ENCODE measurements around the gene CD151.

Gene CD151

DNA sequence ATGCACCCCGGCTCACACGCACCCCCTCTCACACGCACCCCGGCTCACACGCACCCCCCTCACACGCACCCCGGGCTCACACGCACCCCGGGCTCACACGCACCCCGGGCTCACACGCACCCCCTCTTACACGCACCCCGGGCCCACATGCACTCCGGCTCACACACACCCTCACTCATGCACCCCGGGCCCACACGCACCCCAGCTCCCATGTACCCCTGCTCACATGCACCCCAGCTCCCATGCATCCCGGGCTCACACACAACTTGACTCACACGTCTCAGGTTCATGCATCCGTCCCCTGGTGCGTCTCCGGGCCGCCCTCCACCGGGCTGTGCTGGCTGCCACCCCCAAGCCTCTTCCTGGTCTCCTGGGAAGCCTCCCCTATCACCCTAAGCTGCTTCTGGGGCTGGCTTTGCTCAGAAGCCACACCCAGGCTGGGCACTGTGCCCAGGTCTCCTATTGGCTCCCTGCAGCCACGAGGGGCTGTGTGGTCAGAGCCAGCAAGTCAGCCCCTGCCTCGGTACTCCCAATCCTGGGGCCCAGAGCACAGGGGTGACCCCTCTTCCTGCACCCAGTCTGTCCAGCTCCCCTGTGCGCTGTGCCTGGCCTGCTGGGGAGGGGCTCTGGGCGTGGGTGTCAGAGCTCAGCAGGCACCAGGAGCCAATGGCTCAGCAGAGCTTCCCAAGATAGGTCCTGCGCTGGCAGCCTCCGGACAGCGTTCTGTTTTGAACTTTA is 26.8 kb downstream of the CD151 start:
- Histone ChIP-seq H3K27me3 (ENCODE audit: control insufficient read depth, insufficient read depth, low read length, poor library complexity, severe bottlenecking) (no peaks in the 10 kb centered on the region), H3K4me1 (ENCODE audit: control insufficient read depth, insufficient read depth, low read length) (peaks cover 50% of the 10 kb centered on the region), H3K36me3 (ENCODE audit: control insufficient read depth, insufficient read depth, low read length) (no peaks in the 10 kb centered on the region), H3K4me3 (ENCODE audit: insufficient read depth, low read depth, low read length) (no peak overlapping the region), H3K27ac (ENCODE audit: insufficient read depth, low read depth, low read length, poor library complexity, severe bottlenecking) (no peak overlapping the region), H3K9me3 (ENCODE audit: control insufficient read depth, low read length) (no peaks in the 10 kb centered on the region)
- 90% methylated on average over 26 of the region's 31 CpGs for WGBS, 2 experiments

DNA sequence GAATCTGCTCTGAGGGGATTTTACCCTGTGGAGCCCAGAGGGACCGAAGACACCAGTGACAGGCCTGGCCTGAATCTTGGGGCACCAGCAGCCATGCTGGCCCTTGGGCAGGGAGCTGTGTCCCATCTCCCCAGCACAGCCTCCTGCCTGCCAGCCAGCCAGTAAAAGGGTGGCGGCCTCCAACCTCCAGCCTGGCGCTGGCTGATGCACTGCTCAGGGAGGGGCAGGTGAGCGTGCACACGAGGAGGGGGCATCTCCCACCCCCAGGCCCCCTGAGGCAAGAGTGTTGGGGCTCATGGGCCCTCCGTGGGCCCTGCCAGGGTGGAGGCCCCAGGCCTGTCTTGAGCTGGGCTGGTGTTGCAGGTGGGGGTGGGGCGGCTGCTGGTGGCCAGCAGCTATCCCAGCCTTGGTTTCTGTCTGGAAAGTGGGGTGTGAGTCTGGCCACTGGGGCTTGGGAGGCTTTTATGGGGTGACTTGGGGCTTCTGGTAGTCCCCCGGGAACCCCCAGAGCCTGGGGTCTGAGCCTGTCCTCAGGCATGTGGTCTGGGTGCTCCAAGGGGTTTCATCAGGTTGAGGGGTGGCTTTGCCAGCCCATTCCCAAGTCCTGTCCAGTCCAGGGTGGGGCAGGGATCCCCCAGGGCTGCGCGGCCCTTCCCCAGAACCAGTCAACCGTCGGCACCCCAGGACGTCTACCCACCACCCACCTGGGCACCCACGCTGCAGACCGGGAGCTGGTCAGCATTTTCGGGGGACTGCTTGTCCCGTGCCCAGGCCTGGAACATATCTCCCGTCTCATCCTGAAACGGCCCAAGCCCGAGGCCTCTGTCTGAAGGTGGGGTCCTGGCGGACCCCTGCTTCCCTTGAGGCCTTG is 27.7 kb downstream of the CD151 start:
- H3K4me3 ChIP-seq (ENCODE audit: insufficient read depth, low read depth, low read length) = no peak overlapping the region
- 89 to 90% methylated on average over 21 of the region's 21 CpGs for WGBS, 2 experiments
- H3K27ac ChIP-seq (ENCODE audit: insufficient read depth, low read depth, low read length, poor library complexity, severe bottlenecking) = no peak overlapping the region
- H3K9me3 ChIP-seq (ENCODE audit: control insufficient read depth, low read length) = no peaks in the 10 kb centered on the region
- no peaks in the 10 kb centered on the region for H3K27me3 ChIP-seq (ENCODE audit: control insufficient read depth, insufficient read depth, low read length, poor library complexity, severe bottlenecking)
- H3K36me3 ChIP-seq (ENCODE audit: control insufficient read depth, insufficient read depth, low read length) = no peaks in the 10 kb centered on the region
- peaks cover 44% of the 10 kb centered on the region for H3K4me1 ChIP-seq (ENCODE audit: control insufficient read depth, insufficient read depth, low read length)

DNA sequence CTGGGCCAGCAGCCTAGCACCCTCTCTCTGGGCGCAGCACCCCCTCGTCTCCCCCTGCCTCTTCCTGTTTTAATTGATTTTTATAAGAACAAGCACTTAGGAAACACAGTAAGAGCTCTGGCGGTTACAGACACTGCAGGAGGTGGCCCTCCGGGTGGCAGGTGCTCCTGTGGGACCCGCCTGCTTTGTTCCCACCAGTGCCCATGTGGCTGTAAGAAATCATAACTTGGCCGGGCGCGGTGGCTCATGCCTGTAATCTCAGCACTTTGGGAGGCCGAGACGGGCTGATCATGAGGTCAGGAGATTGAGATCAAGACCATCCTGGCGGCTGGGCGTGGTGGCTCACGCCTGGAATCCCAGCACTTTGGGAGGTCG is 28.3 kb downstream of the CD151 start:
- WGBS, 2 experiments = 93 to 96% methylated on average over 14 of the region's 14 CpGs
- H3K27me3 ChIP-seq (ENCODE audit: control insufficient read depth, insufficient read depth, low read length, poor library complexity, severe bottlenecking) = no peaks in the 10 kb centered on the region
- H3K27ac ChIP-seq (ENCODE audit: insufficient read depth, low read depth, low read length, poor library complexity, severe bottlenecking) = no peak overlapping the region
- peaks cover 43% of the 10 kb centered on the region for H3K4me1 ChIP-seq (ENCODE audit: control insufficient read depth, insufficient read depth, low read length)
- H3K9me3 ChIP-seq (ENCODE audit: control insufficient read depth, low read length) = no peaks in the 10 kb centered on the region
- no peaks in the 10 kb centered on the region for H3K36me3 ChIP-seq (ENCODE audit: control insufficient read depth, insufficient read depth, low read length)
- H3K4me3 ChIP-seq (ENCODE audit: insufficient read depth, low read depth, low read length) = no peak overlapping the region

DNA sequence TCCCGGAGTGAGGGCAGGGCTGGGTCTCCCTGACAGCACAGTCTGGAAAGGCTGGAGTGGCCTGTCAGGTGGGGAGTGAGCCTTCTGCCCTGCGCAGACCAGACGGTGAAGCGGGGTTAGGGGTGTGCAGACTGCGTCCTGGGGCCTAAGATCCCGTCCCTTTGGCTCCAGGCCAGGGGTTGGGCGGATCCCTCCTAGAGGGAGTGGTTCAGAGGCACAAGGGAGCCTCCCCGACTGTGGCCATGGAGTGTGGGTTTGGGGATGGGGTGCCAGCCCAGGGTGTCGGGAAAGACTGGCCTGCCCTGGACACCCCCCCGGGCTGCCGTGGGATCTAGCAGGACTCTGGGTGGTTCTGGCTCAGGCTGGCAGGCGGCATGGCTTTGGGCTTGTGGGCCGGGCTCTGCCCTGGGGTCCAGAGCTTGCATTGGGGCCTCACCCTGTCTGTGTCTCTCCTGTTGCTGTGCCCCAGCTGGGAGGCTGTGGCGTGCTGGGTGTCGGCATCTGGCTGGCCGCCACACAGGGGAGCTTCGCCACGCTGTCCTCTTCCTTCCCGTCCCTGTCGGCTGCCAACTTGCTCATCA is 29.4 kb downstream of the CD151 start:
- no peak overlapping the region for H3K4me3 ChIP-seq (ENCODE audit: insufficient read depth, low read depth, low read length)
- 69 to 70% methylated on average over 20 of the region's 20 CpGs for WGBS, 2 experiments
- H3K36me3 ChIP-seq (ENCODE audit: control insufficient read depth, insufficient read depth, low read length) = no peaks in the 10 kb centered on the region
- H3K4me1 ChIP-seq (ENCODE audit: control insufficient read depth, insufficient read depth, low read length) = peaks cover 35% of the 10 kb centered on the region
- H3K27me3 ChIP-seq (ENCODE audit: control insufficient read depth, insufficient read depth, low read length, poor library complexity, severe bottlenecking) = no peaks in the 10 kb centered on the region
- H3K27ac ChIP-seq (ENCODE audit: insufficient read depth, low read depth, low read length, poor library complexity, severe bottlenecking) = no peak overlapping the region
- no peaks in the 10 kb centered on the region for H3K9me3 ChIP-seq (ENCODE audit: control insufficient read depth, low read length)

DNA sequence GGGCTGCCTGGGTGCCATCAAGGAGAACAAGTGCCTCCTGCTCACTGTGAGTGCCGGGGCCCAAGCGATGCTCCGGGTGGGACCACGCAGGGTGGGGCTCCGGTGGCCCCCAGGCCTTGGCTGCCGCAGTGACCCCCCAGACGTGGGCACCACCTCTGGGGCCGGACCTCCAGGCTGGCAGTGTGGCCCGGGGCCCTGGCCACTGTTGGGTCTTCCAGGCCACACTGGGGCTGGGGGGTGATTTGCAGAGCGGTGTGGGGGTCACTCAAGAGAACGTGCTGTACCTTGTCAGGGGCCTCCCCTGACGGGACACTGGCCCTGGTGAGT is 29.9 kb downstream of the CD151 start:
- 73 to 79% methylated on average over 12 of the region's 12 CpGs for WGBS, 2 experiments
- no peaks in the 10 kb centered on the region for H3K9me3 ChIP-seq (ENCODE audit: control insufficient read depth, low read length)
- no peak overlapping the region for H3K27ac ChIP-seq (ENCODE audit: insufficient read depth, low read depth, low read length, poor library complexity, severe bottlenecking)
- no peaks in the 10 kb centered on the region for H3K36me3 ChIP-seq (ENCODE audit: control insufficient read depth, insufficient read depth, low read length)
- H3K4me3 ChIP-seq (ENCODE audit: insufficient read depth, low read depth, low read length) = no peak overlapping the region
- peaks cover 35% of the 10 kb centered on the region for H3K4me1 ChIP-seq (ENCODE audit: control insufficient read depth, insufficient read depth, low read length)
- H3K27me3 ChIP-seq (ENCODE audit: control insufficient read depth, insufficient read depth, low read length, poor library complexity, severe bottlenecking) = no peaks in the 10 kb centered on the region

DNA sequence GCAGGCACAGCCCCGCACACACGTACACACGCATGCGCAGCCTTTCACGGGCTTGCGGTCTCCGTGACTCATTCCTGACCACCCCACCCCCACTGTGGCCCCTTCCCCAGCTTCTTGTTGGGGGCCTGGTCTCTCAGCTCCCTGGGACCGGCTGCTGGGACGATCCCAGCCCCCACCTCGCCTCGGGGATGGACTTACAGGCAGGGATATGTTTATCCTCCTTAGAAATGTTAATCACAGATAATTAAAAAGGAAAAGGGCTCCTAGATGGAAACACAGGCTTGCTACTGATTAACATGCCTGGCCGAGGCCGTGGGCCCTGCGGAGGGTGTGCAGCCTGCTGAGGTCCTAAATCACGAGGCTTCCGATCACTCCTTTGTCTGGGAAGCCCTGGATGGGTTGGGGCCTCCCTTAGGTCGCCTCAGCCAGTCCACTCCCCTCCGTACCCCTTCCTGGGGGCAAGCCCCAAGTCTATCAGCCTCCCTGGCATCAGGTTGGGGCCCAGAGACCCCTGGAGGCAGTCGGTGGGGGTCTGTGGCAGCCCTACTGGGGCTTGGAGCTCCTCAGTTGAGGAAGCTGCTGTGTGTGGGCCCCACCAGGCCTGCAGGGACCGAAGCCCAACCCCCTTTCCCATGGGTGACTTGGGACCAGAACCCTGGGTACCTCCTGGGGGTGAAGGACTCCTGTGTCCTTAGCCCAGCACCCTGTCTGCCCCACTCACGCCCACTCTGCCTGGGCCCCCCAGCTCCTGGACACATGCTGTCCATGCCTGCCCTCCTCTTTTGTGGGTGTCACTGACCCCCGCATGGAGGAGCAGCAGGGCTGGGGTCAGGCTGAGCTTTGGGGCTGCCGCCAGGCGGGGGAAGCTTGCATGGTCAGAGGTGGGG is 30.5 kb downstream of the CD151 start:
- Histone ChIP-seq H3K36me3 (ENCODE audit: control insufficient read depth, insufficient read depth, low read length) (no peaks in the 10 kb centered on the region), H3K9me3 (ENCODE audit: control insufficient read depth, low read length) (no peaks in the 10 kb centered on the region), H3K4me1 (ENCODE audit: control insufficient read depth, insufficient read depth, low read length) (peaks cover 35% of the 10 kb centered on the region), H3K27me3 (ENCODE audit: control insufficient read depth, insufficient read depth, low read length, poor library complexity, severe bottlenecking) (no peaks in the 10 kb centered on the region), H3K4me3 (ENCODE audit: insufficient read depth, low read depth, low read length) (no peak overlapping the region), H3K27ac (ENCODE audit: insufficient read depth, low read depth, low read length, poor library complexity, severe bottlenecking) (no peak overlapping the region)
- 49 to 55% methylated on average over 23 to 24 of the region's 24 CpGs for WGBS, 2 experiments

DNA sequence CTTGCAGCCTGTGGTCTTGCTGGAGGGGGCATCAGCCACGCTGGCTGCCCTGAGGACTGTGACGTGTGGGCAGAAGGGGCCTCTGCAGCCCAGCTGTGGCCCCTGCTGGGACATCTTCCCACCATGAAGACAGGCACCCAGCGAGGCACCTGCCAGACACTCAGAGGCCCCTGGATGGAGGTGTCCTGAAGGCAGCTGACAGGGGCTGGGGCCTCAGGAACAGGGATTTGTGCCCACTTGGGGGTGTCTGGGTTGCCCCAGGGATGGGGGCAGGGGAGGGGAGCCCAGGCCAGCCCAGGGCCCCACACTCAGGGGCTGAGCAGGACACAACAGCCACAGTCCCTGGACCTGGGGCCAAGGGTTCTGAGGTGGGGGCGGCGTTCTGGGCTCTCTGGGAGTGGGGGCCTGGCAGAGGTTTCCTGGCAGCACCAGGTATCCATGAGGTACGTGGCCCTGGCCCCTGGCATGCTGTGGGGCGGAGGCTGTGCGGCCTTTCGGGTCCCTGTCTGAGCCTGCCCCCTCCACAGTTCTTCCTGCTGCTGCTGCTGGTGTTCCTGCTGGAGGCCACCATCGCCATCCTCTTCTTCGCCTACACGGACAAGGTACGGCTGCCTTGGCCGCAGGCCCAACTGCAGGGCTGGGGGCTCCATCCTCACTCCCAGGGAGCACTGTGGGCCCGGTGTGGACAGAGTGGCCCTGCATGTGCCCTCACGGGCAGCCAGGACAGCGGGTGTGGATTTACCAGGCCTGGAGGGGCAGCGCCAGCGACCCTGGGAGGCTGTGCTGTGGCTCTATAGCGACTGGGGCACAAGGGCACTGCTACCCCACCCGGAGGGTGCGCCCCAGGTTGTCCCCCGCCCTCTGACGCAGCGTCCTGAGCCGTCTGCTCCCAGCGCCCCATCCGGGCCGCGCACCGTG is 31.4 kb downstream of the CD151 start:
- Histone ChIP-seq H3K27me3 (ENCODE audit: control insufficient read depth, insufficient read depth, low read length, poor library complexity, severe bottlenecking) (no peaks in the 10 kb centered on the region), H3K27ac (ENCODE audit: insufficient read depth, low read depth, low read length, poor library complexity, severe bottlenecking) (no peak overlapping the region), H3K9me3 (ENCODE audit: control insufficient read depth, low read length) (no peaks in the 10 kb centered on the region), H3K4me1 (ENCODE audit: control insufficient read depth, insufficient read depth, low read length) (peaks cover 35% of the 10 kb centered on the region), H3K4me3 (ENCODE audit: insufficient read depth, low read depth, low read length) (no peak overlapping the region), H3K36me3 (ENCODE audit: control insufficient read depth, insufficient read depth, low read length) (no peaks in the 10 kb centered on the region)
- 93 to 95% methylated on average over 31 of the region's 31 CpGs for WGBS, 2 experiments

DNA sequence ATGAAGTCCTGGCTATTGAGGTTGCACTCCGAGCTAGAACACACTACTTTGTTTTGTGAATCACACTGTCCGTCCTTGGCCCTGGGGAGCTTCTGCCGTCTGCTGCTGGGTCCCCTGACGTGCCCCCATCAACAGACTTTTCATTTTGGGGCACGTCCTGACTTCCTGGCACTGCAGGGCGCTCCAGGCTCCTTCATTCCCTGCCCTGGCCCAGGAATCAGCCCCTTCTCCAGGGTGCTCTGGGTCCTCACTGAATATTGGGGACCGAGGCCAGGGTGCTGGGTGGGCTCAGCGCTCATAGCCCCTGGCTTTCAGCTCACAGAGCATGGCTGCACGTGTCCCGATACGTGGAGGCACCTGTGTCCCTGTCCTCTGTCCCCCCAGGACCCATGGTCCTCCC is 32.1 kb downstream of the CD151 start:
- Histone ChIP-seq H3K9me3 (ENCODE audit: control insufficient read depth, low read length) (no peaks in the 10 kb centered on the region), H3K4me3 (ENCODE audit: insufficient read depth, low read depth, low read length) (no peak overlapping the region), H3K27ac (ENCODE audit: insufficient read depth, low read depth, low read length, poor library complexity, severe bottlenecking) (no peak overlapping the region), H3K4me1 (ENCODE audit: control insufficient read depth, insufficient read depth, low read length) (peaks cover 32% of the 10 kb centered on the region), H3K27me3 (ENCODE audit: control insufficient read depth, insufficient read depth, low read length, poor library complexity, severe bottlenecking) (no peaks in the 10 kb centered on the region), H3K36me3 (ENCODE audit: control insufficient read depth, insufficient read depth, low read length) (no peaks in the 10 kb centered on the region)
- 91 to 93% methylated on average over 11 of the region's 11 CpGs for WGBS, 2 experiments
